SK-N-MC (cell line): ENCODE measurements around the gene TP53I11.

Experiments used
- EZH2 ChIP-seq: fragments of 200-600 bp; sonication (generic); IDR thresholded peaks from one replicate; pipeline ENCODE4 v1.6.1; 2017; ENCODE audit warnings: antibody characterized with exemption
- POLR2AphosphoS5 ChIP-seq: IDR thresholded peaks from 2 replicates; pipeline ENCODE4 v1.6.1; 2012; ENCODE audit warnings: mild to moderate bottlenecking, low read depth, low read length, borderline replicate concordance

- TF ChIP-seq EZH2 (no peak), POLR2AphosphoS5 (no peak)
Measured at GRCh38 chr11:44914105-44914504, 36.6 kb downstream of the TP53I11 start.
